ENCODE data around the gene ABCG1.

DNA sequence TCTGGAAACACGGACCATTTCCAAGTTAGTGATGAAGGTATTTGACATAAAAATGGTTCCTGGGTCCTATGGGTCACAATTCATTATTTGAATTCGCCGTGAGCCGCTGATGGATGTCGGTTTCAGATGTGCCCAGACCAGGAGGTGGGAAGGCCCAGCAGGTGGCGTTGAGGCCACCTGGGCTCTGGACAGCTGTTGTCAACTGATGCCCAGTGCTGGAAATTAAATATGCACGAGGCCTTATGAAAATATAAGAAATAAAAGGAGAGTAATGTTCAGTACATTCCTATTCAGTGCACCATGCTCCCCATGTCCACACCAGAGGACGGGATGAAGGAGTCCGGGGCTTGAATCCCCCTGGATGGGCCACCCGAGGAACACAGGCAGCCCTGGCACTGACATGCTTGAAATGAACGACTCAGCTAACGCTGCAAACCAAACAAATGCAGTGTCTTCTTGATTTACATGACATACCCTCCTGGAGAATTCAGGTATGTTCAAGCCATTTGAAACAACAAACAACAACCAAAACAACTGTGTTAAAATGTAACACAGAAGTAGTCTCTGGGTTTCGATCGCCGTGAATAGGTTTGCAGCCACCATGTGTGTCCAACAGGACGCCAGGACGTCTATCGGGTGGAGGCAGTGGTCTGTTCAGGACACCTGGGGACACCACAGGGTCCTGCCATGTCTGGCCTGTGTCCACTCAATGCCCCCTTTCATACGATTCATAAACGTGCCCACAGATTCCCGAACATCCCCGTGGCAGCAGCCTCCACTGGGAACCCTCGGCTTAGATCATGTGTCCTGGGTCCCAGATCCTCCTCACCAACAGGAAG lies 90.2 kb downstream of the ABCG1 start:
- no peak for TF ChIP-seq RCOR1 (IDR thresholded peaks at IDR 0.05; ENCODE audit: insufficient replicate concordance, low read length)
- TF ChIP-seq, protein P1, sequence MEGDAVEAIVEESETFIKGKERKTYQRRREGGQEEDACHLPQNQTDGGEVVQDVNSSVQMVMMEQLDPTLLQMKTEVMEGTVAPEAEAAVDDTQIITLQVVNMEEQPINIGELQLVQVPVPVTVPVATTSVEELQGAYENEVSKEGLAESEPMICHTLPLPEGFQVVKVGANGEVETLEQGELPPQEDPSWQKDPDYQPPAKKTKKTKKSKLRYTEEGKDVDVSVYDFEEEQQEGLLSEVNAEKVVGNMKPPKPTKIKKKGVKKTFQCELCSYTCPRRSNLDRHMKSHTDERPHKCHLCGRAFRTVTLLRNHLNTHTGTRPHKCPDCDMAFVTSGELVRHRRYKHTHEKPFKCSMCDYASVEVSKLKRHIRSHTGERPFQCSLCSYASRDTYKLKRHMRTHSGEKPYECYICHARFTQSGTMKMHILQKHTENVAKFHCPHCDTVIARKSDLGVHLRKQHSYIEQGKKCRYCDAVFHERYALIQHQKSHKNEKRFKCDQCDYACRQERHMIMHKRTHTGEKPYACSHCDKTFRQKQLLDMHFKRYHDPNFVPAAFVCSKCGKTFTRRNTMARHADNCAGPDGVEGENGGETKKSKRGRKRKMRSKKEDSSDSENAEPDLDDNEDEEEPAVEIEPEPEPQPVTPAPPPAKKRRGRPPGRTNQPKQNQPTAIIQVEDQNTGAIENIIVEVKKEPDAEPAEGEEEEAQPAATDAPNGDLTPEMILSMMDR (conservative IDR thresholded peaks at IDR 0.05; ENCODE audit: low read depth, low read length): no peak
